H1 (cell line): Measurements from ENCODE around the gene HS3ST6. TPM values are rescaled to one million over a fixed set of nuclear protein-coding genes. Genes with fewer than 3 reads are reported as not detected.

Experiments used
- CTCF ChIA-PET: fragments of 300-600 bp; sonication (Branson Sonifier 250); formaldehyde crosslinking; loops from one replicate; lab custom pipeline; 2021; ENCODE audit not compliant: partially characterized antibody; lab: Charles Lee
- POLR2A ChIA-PET: fragments of 300-600 bp; sonication (Branson Sonifier 250); formaldehyde crosslinking; loops from one replicate; lab custom pipeline; 2021; ENCODE audit warnings: inconsistent platforms; ENCODE audit not compliant: partially characterized antibody; lab: Charles Lee
- DNase-seq, 2 experiments: peaks; one replicate each; pipeline versions ENCODE4 v3.0.0 to v3.0.0-alpha.2; 2010 to 2022; ENCODE audit warnings: low spot score in 2 of 2, low read depth in 1 of 2, mixed read lengths in 1 of 2
- FAIRE-seq: peaks from 2 replicates; lab custom pipeline; 2011; peaks lifted over from hg19 to GRCh38; lab: Jason Lieb, UNC
- H2AFZ ChIP-seq: 2 replicates; pipeline ENCODE4 v1.8.1; 2012; ENCODE audit warnings: low read length, inconsistent platforms
- H2AK5ac ChIP-seq: 2 replicates; pipeline ENCODE4 v1.6.1; 2013; ENCODE audit warnings: low read depth, low read length
- H2BK120ac ChIP-seq: replicated peaks from 2 replicates; pipeline ENCODE3; 2013; ENCODE audit warnings: low read depth, low read length, inconsistent platforms
- H2BK12ac ChIP-seq: 2 replicates; pipeline ENCODE4 v1.6.1; 2013; ENCODE audit warnings: low read depth, low read length
- H2BK15ac ChIP-seq: 2 replicates; pipeline ENCODE4 v1.6.1; 2013; ENCODE audit warnings: low read length
- H2BK20ac ChIP-seq: 2 replicates; pipeline ENCODE4 v1.6.1; 2013; ENCODE audit warnings: low read length
- H2BK5ac ChIP-seq: 2 replicates; pipeline ENCODE4 v1.6.1; 2013; ENCODE audit warnings: low read depth, low read length
- H3K14ac ChIP-seq: 2 replicates; pipeline ENCODE4 v1.6.1; 2013; ENCODE audit warnings: inconsistent platforms; ENCODE audit not compliant: insufficient read length
- H3K18ac ChIP-seq: 2 replicates; pipeline ENCODE4 v1.6.1; 2013; ENCODE audit warnings: low read length; ENCODE audit errors: extremely low read depth
- H3K23ac ChIP-seq: 2 replicates; pipeline ENCODE4 v1.6.1; 2013; ENCODE audit warnings: inconsistent platforms; ENCODE audit not compliant: insufficient read length
- H3K23me2 ChIP-seq: 2 replicates; pipeline ENCODE4 v1.6.1; 2013; ENCODE audit warnings: low read depth, low read length
- H3K27ac ChIP-seq: 2 replicates; pipeline ENCODE4 v1.6.1; 2011; ENCODE audit warnings: low read depth, low read length, inconsistent platforms
- H3K27me3 ChIP-seq, 4 experiments: replicated peaks in 1 of 4; 1 replicate in 1 of 4; 2 replicates in 3 of 4; pipeline versions ENCODE4 v1.6.1 to v1.8.1; 2011 to 2013; ENCODE audit warnings: low read length in 3 of 4, mild to moderate bottlenecking in 3 of 4, inconsistent platforms in 2 of 4, mixed read lengths in 2 of 4, moderate library complexity in 1 of 4; ENCODE audit not compliant: control insufficient read depth in 3 of 4, insufficient read depth in 3 of 4; ENCODE audit errors: extremely low read depth in 1 of 4
- H3K36me3 ChIP-seq, 4 experiments: 2 replicates each; pipeline versions ENCODE4 v1.6.1 to v1.8.1; 2011 to 2013; ENCODE audit warnings: mild to moderate bottlenecking in 4 of 4, low read length in 3 of 4, moderate library complexity in 2 of 4, control low read depth in 1 of 4, inconsistent platforms in 1 of 4; ENCODE audit not compliant: insufficient read depth in 4 of 4, control insufficient read depth in 2 of 4
- H3K4ac ChIP-seq: replicated peaks from 2 replicates; pipeline ENCODE3; 2013; ENCODE audit warnings: low read length, low read depth, mixed read lengths, inconsistent platforms; ENCODE audit not compliant: insufficient read length
- H3K4me1 ChIP-seq, 4 experiments: replicated peaks in 1 of 4; 1 replicate in 1 of 4; 2 replicates in 3 of 4; pipeline versions ENCODE4 v1.6.1 to v1.8.1; 2011 to 2013; ENCODE audit warnings: low read length in 3 of 4, inconsistent platforms in 2 of 4, mixed read lengths in 1 of 4; ENCODE audit not compliant: insufficient read depth in 4 of 4, control insufficient read depth in 3 of 4
- H3K4me2 ChIP-seq, 2 experiments: 2 replicates each; pipeline versions ENCODE4 v1.6.1 to v1.8.1; 2011 to 2013; ENCODE audit warnings: low read depth in 2 of 2, low read length in 2 of 2, control low read depth in 1 of 2, inconsistent platforms in 1 of 2, mild to moderate bottlenecking in 1 of 2; ENCODE audit not compliant: insufficient read depth in 1 of 2
- H3K4me3 ChIP-seq, 4 experiments: fragments of 200-600, 300-600 bp in 1 of 4; sonication (generic), shearing (Covaris generic), sonication (Bioruptor Twin) in 1 of 4; 2 replicates each; pipeline versions ENCODE4 v1.5.1 to v1.8.1; 2011 to 2016; ENCODE audit warnings: low read length in 4 of 4, low read depth in 3 of 4, control low read depth in 2 of 4, inconsistent platforms in 2 of 4, mild to moderate bottlenecking in 2 of 4, mixed read lengths in 1 of 4, moderate library complexity in 1 of 4; ENCODE audit not compliant: insufficient read depth in 2 of 4; ENCODE audit errors: extremely low read depth in 1 of 4
- H3K56ac ChIP-seq: replicated peaks from 2 replicates; pipeline ENCODE3; 2013; ENCODE audit warnings: low read depth, mild to moderate bottlenecking, mixed read lengths, low read length, inconsistent platforms; ENCODE audit not compliant: insufficient read length
- H3K79me1 ChIP-seq: 2 replicates; pipeline ENCODE4 v1.6.1; 2013; ENCODE audit warnings: low read depth, low read length, control low read depth
- H3K79me2 ChIP-seq, 2 experiments: 2 replicates each; pipeline versions ENCODE4 v1.6.1 to v1.8.1; 2012 to 2013; ENCODE audit warnings: low read length in 2 of 2, mild to moderate bottlenecking in 2 of 2, inconsistent platforms in 1 of 2; ENCODE audit not compliant: insufficient read depth in 2 of 2, control insufficient read depth in 1 of 2
- H3K9ac ChIP-seq, 4 experiments: replicated peaks in 1 of 4; 1 replicate in 1 of 4; 2 replicates in 3 of 4; pipeline versions ENCODE4 v1.6.1 to v1.8.1; 2011 to 2013; ENCODE audit warnings: low read depth in 3 of 4, low read length in 3 of 4, control low read depth in 2 of 4, mild to moderate bottlenecking in 2 of 4, moderate library complexity in 2 of 4, inconsistent platforms in 1 of 4; ENCODE audit errors: extremely low read depth in 1 of 4
- H3K9me3 ChIP-seq, 2 experiments: 2 replicates each; pipeline versions ENCODE4 v1.6.1 to v1.8.1; 2012 to 2013; ENCODE audit warnings: mild to moderate bottlenecking in 2 of 2, moderate library complexity in 2 of 2, control low read depth in 1 of 2, inconsistent platforms in 1 of 2, low read depth in 1 of 2, low read length in 1 of 2, mixed read lengths in 1 of 2; ENCODE audit not compliant: insufficient read depth in 2 of 2
- H4K20me1 ChIP-seq, 2 experiments: replicated peaks in 1 of 2; 2 replicates each; pipeline versions ENCODE3 to v1.8.1; 2011 to 2013; ENCODE audit warnings: inconsistent platforms in 2 of 2, low read length in 2 of 2, mild to moderate bottlenecking in 1 of 2; ENCODE audit not compliant: insufficient read depth in 2 of 2, control insufficient read depth in 1 of 2
- H4K5ac ChIP-seq: 2 replicates; pipeline ENCODE4 v1.6.1; 2013; ENCODE audit warnings: low read length, low read depth, mixed read lengths, inconsistent platforms; ENCODE audit not compliant: insufficient read length
- H4K8ac ChIP-seq: 2 replicates; pipeline ENCODE4 v1.8.0; 2013; ENCODE audit warnings: mild to moderate bottlenecking, moderate library complexity, low read length, inconsistent platforms; ENCODE audit not compliant: insufficient read depth; ENCODE audit errors: extremely low read depth
- H4K91ac ChIP-seq: replicated peaks from 2 replicates; pipeline ENCODE3; 2013; ENCODE audit warnings: low read length, mixed read lengths, inconsistent platforms; ENCODE audit not compliant: insufficient read length
- CBX5 ChIP-seq: fragments of 300-800, 300-1000 bp; sonication (generic); IDR thresholded peaks from 2 replicates; pipeline ENCODE4 v1.7.1; 2016; ENCODE audit warnings: antibody characterized with exemption, low read length, low read depth
- CBX8 ChIP-seq: fragments of 300-800, 300-1000 bp; sonication (generic); IDR thresholded peaks from 2 replicates; pipeline ENCODE4 v1.7.1; 2016; ENCODE audit warnings: low read depth, low read length, borderline replicate concordance
- CHD1 ChIP-seq: IDR thresholded peaks from 2 replicates; pipeline ENCODE4 v1.6.1; 2012; ENCODE audit warnings: low read depth, low read length, improper control_type of control experiment
- EP300 ChIP-seq, 2 experiments: IDR thresholded peaks; 1 replicate in 1 of 2; 2 replicates in 1 of 2; pipeline ENCODE4 v1.6.1; 2011 to 2012; ENCODE audit warnings: low read depth in 2 of 2, low read length in 2 of 2, mild to moderate bottlenecking in 2 of 2, borderline replicate concordance in 1 of 2, inconsistent platforms in 1 of 2, moderate library complexity in 1 of 2
- HDAC2 ChIP-seq, 2 experiments: fragments of 300-600 bp in 1 of 2; sonication (generic) in 1 of 2; IDR thresholded peaks; 2 replicates each; pipeline ENCODE4 v1.6.1; 2011 to 2012; ENCODE audit warnings: low read depth in 2 of 2, low read length in 2 of 2, mild to moderate bottlenecking in 2 of 2, moderate library complexity in 2 of 2, borderline replicate concordance in 1 of 2, inconsistent platforms in 1 of 2
- HDAC6 ChIP-seq: IDR thresholded peaks from one replicate; pipeline ENCODE4 v1.7.1; 2012; ENCODE audit warnings: low read depth, mild to moderate bottlenecking, inconsistent platforms, low read length, moderate library complexity
- SUZ12 ChIP-seq: fragments of 200-600 bp; sonication (generic); IDR thresholded peaks from 2 replicates; pipeline ENCODE4 v1.6.1; 2012; ENCODE audit warnings: mild to moderate bottlenecking, inconsistent platforms, low read length, moderate library complexity, mixed read lengths
- TEAD4 ChIP-seq: IDR thresholded peaks from 2 replicates; pipeline ENCODE4 v1.6.1; 2012; ENCODE audit warnings: low read depth, low read length, inconsistent platforms, mixed read lengths
- ZNF274 ChIP-seq: IDR thresholded peaks from 2 replicates; pipeline ENCODE4 v1.7.0; 2012; ENCODE audit warnings: low read length, borderline replicate concordance; ENCODE audit errors: extremely low read depth
- WGBS, 2 experiments: shearing (Covaris generic) in 1 of 2; methylation state at CpG; one replicate each; pipeline versions ENCODE4 v1.1.6 to v1.1.7; 2013 to 2015; ENCODE audit warnings: low lambda C conversion rate in 2 of 2, mixed read lengths in 2 of 2, inconsistent platforms in 1 of 2, low coverage in 1 of 2, missing lambda C conversion rate in 1 of 2; ENCODE audit not compliant: insufficient replicate concordance in 2 of 2, insufficient coverage in 1 of 2, insufficient read length in 1 of 2; ENCODE audit errors: extremely low coverage in 1 of 2, missing lambda C conversion rate in 1 of 2; 5-methylcytosine and 5-hydroxymethylcytosine counted together
- polyA plus RNA-seq, 7 experiments: library from polyadenylated mRNA; depleted of rRNA in 3 of 7; stranded (reverse) in 5 of 7; unstranded in 2 of 7; fragments of >200 nt in 5 of 7; fragments of 200-250 nt in 2 of 7; gene quantifications; 1 replicate in 5 of 7; 2 replicates in 1 of 7; 4 replicates in 1 of 7; pipeline versions ENCODE4 v1.2.1 to v1.2.3, GENCODE V29; 2011 to 2013; ENCODE audit warnings: missing spikeins in 2 of 7, mixed read lengths in 2 of 7
- total RNA-seq: library from RNA; stranded (reverse); fragmentation: NEBNext Ultra II Directional; extraction: Animal tissue kit (Norgen Biotek cat#: 25700); gene quantifications from 2 replicates; pipeline ENCODE4 v1.2.1, GENCODE V29; 2021

The HS3ST6 gene
- total and polyA plus RNA-seq, 2 of the 8 experiments (the other 6 are each of a cell fraction or from before 2014, with no cell fraction given): 0.36 to 0.39 TPM

GRCh38 chr16:1870365-1871082 is 47.7 kb downstream of the HS3ST6 start:
- 70% methylated on average over 9 of the region's 9 CpGs; no CpG with 5 or more reads in 1 of the 2 experiments for WGBS, 2 experiments
- Histone ChIP-seq H3K18ac (no peak overlapping the region), H3K56ac (no peak overlapping the region), H3K79me2 (no peaks in the 10 kb centered on the region), H3K14ac (no peak overlapping the region), H3K9ac (peak overlapping the region in 1 of 4 experiments; percentile 49; a peak in 1 of 7 replicates), H2BK5ac (no peak overlapping the region), H2AFZ (no peak overlapping the region), H4K20me1 (no peaks in the 10 kb centered on the region), H3K27me3 (peaks cover 0 to 14% (median 6%) of the 10 kb centered on the region in 4 experiments; a peak in 6 of 7 replicates), H3K27ac (no peak overlapping the region), H4K8ac (no peak overlapping the region), H4K91ac (no peak overlapping the region), H3K4ac (no peak overlapping the region), H3K9me3 (no peaks in the 10 kb centered on the region), H2BK120ac (no peak overlapping the region), H2AK5ac (no peak overlapping the region), H2BK20ac (no peak overlapping the region), H3K4me1 (peaks cover 0 to 4% (median 0%) of the 10 kb centered on the region in 4 experiments; a peak in 1 of 7 replicates), H2BK15ac (no peak overlapping the region), H2BK12ac (no peak overlapping the region), H3K23ac (no peak overlapping the region), H3K36me3 (no peaks in the 10 kb centered on the region), H3K4me3 (no peak overlapping the region), H3K79me1 (no peaks in the 10 kb centered on the region), H3K23me2 (no peaks in the 10 kb centered on the region), H4K5ac (no peak overlapping the region), H3K4me2 (no peak overlapping the region)
- DNase-seq (no peak), FAIRE-seq (no peak)
- CTCF ChIA-PET: interaction anchor here (0.9 to 2.9 kb wide), 7 partner anchors 8 to 134 kb away, joined by 3 to 13 read pairs (median 5); no protein-coding TSS in a partner anchor
- POLR2A ChIA-PET: interaction anchor here (0.9 to 3.8 kb wide), 2 partner anchors 94 to 95 kb away, joined by 3 to 12 read pairs; partner anchors contain the start of gene RPS2
- TF ChIP-seq HDAC6 (no peak), HDAC2 (IDR thresholded peaks at IDR 0.05; ENCODE audit: borderline replicate concordance in 1 of 2, low read depth in 2 of 2, low read length in 2 of 2) (no peak), CHD1 (no peak), SUZ12 (no peak), CBX5 (no peak), EP300 (IDR thresholded peaks at IDR 0.05; ENCODE audit: borderline replicate concordance in 1 of 2, low read depth in 2 of 2, low read length in 2 of 2) (no peak), ZNF274 (no peak), CBX8 (no peak), TEAD4 (no peak)
